ENCODE results near the gene HYAL1. TPM values are rescaled to one million over a fixed set of nuclear protein-coding genes. Genes with fewer than 3 reads are reported as not detected.
"Not testable (repeated sequence)": the region's sequence is repeated elsewhere in the genome, so short reads cannot be mapped to it uniquely, and the experiment has no call there.

The HYAL1 gene
- total RNA-seq, 2 donors from 2014 or later = 38.1 to 40.8 TPM

DNA sequence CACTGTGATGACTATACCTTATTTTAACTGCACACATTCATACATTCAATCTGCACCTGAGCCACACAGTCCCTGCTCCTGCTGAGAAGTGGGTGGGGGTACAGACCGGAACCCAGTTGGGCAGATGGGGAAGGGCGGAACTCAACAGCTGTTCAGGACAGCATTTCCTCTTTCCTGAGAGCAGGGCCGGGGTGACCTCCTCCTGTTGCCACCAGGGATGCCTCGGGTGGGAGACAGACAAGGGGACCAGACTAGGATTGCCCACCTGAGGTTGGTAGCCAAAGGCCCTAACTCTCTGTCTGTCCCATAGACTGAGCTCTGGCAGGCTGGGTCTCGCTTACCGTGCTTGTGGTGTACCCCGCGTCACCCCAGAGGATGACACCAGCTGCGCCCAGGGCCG lies 15.2 kb upstream of the HYAL1 start:
- peak overlapping the region; percentile 10 to 70 for H3K4me3 ChIP-seq
- TF ChIP-seq, protein P1, sequence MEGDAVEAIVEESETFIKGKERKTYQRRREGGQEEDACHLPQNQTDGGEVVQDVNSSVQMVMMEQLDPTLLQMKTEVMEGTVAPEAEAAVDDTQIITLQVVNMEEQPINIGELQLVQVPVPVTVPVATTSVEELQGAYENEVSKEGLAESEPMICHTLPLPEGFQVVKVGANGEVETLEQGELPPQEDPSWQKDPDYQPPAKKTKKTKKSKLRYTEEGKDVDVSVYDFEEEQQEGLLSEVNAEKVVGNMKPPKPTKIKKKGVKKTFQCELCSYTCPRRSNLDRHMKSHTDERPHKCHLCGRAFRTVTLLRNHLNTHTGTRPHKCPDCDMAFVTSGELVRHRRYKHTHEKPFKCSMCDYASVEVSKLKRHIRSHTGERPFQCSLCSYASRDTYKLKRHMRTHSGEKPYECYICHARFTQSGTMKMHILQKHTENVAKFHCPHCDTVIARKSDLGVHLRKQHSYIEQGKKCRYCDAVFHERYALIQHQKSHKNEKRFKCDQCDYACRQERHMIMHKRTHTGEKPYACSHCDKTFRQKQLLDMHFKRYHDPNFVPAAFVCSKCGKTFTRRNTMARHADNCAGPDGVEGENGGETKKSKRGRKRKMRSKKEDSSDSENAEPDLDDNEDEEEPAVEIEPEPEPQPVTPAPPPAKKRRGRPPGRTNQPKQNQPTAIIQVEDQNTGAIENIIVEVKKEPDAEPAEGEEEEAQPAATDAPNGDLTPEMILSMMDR (IDR thresholded peaks at IDR 0.05) = no peak
- H3K4me1 ChIP-seq = peaks cover 0 to 63% of the 10 kb centered on the region in 2 donors
- H3K36me3 ChIP-seq = peaks cover 26% of the 10 kb centered on the region
- no peak for DNase-seq (ENCODE audit: low spot score)
- peak overlapping the region; percentile 2 to 93 for H3K27ac ChIP-seq
- H3K27me3 ChIP-seq = no peaks in the 10 kb centered on the region
- H3K9me3 ChIP-seq = no peaks in the 10 kb centered on the region

DNA sequence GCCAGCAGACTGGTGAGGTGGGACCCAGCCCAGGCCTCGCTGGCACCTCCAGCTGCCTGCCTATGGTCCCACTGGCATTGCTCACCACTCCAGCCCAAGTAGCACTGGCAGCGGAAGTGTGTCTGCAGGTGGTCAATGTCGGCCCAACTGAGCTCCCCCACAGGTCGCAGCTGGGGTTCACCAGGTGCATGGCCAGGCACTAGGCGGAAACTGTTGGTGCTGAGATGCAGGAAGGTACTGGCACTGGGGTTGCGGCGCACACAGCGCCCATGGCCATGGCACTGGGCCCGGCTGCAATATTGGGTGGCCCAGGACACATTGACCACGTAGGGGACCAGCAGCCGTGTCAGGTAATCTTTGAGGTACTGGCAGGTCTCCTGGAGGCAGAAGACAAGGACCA lies 14.8 kb upstream of the HYAL1 start:
- Histone ChIP-seq H3K36me3 (peaks cover 26% of the 10 kb centered on the region), H3K27me3 (no peaks in the 10 kb centered on the region), H3K9me3 (no peaks in the 10 kb centered on the region), H3K4me3 (peak overlapping the region; percentile 10 to 70), H3K27ac (peak overlapping the region in 1 of 2 donors; percentile 93), H3K4me1 (peaks cover 0 to 58% of the 10 kb centered on the region in 2 donors)
- no peak for DNase-seq (ENCODE audit: low spot score)
- TF ChIP-seq, protein P1 (IDR thresholded peaks at IDR 0.05) = no peak

DNA sequence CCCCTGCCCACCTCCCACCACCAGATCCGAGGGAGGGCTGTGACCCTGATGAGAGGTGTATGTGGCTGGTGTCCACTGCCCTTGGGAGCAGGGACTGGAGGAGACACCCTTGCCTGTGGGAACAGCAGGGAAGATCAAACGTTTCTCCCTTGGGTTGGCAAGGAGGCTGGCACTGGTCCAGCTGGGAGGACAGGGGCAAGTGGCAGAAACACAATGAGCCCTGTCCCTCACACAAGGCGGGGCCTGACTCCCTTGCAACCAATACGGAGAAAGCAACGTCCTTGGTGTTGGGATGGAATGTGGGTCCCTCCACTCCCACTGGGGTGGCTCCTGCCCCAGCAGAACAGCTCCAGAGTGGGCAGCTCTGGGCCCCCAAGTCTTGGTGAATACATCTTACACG lies 13.9 kb upstream of the HYAL1 start:
- peaks cover 0 to 50% of the 10 kb centered on the region in 2 donors for H3K4me1 ChIP-seq
- H3K9me3 ChIP-seq = no peaks in the 10 kb centered on the region
- DNase-seq (ENCODE audit: low spot score) = no peak
- H3K27ac ChIP-seq = peak overlapping the region in 1 of 2 donors; percentile 93
- H3K36me3 ChIP-seq = peaks cover 26% of the 10 kb centered on the region
- H3K4me3 ChIP-seq = no peak overlapping the region
- no peaks in the 10 kb centered on the region for H3K27me3 ChIP-seq
- TF ChIP-seq, protein P1 (IDR thresholded peaks at IDR 0.05) = no peak

DNA sequence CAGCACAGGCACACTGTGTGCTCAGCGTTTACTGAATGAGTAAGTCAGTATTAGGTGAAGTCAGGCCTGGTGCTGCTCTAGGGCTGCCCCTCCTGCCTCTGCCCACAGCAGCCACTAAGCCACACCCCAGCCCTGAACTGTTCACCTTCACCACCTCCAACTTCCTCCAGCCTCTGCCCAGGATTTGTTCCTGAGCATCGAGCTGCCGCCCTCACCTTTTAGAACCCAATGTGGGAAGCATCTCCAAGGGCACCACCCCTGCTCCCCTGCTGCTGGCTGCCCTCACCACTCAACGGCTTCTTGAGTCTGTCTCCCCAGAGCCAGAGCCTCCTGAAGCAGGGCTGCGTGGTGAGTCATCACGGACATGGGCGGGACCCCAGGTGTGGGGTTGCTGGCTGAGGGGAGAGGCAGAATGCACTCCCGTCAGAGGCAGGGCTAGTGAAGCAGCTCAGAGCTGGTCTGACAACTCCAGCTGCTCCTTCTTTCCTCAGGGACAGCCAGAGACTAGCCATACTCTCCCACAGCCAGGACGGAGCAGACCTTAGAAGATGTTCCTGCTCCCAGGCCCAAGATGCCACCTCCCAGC lies 13.4 kb upstream of the HYAL1 start:
- no peaks in the 10 kb centered on the region for H3K27me3 ChIP-seq
- TF ChIP-seq, protein P1 (IDR thresholded peaks at IDR 0.05) = no peak
- no peaks in the 10 kb centered on the region for H3K9me3 ChIP-seq
- peak overlapping the region in 1 of 2 donors; percentile 93 for H3K27ac ChIP-seq
- H3K4me3 ChIP-seq = no peak overlapping the region
- no peak for DNase-seq (ENCODE audit: low spot score)
- H3K4me1 ChIP-seq = peaks cover 0 to 44% of the 10 kb centered on the region in 2 donors
- H3K36me3 ChIP-seq = peaks cover 26% of the 10 kb centered on the region

DNA sequence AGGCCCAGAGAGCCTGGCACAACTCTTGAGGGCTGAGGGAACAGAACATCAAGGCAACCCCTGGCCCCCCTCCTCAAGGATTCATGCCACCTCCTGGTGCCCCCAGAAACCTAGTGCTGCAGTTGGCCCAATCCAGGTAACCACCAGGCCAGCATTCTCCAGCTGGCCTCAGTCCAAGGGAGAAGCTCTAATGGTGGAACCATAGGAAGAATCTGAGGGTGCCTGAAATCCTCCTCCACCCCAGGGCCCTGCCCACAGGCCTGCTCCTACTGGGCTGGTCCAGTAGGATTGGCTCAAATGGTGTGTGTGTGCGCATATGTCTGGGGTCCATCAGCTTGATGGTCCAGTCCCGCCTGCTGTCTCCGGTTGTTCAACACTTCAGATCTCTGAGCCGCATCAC lies 11.4 kb upstream of the HYAL1 start:
- TF ChIP-seq, protein P1 (IDR thresholded peaks at IDR 0.05) = no peak
- Histone ChIP-seq H3K4me1 (peaks cover 0 to 34% of the 10 kb centered on the region in 2 donors), H3K36me3 (peaks cover 26% of the 10 kb centered on the region), H3K9me3 (no peaks in the 10 kb centered on the region), H3K4me3 (no peak overlapping the region), H3K27ac (no peak overlapping the region), H3K27me3 (no peaks in the 10 kb centered on the region)
- DNase-seq (ENCODE audit: low spot score) = no peak

DNA sequence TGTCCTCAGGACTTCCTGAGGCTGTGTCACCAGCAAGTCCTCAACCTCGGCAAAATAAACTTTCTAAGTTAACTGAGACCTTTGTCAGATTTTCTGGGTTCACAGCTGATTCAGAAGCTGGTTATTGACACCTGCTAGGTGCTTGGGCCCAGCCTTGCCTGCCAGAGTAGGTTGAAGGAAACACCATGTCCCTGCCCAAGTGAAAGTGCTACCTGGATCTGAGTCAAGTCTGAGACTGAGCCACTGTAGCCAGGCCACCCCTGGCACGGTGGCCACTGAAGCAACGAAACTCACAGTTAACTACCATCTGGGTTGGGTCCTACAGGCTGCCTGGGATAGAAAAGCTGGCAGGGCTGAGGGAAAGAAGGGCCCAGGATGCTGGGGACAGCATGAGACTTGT lies 11.0 kb upstream of the HYAL1 start:
- TF ChIP-seq, protein P1 (IDR thresholded peaks at IDR 0.05) = no peak
- Histone ChIP-seq H3K4me1 (peaks cover 0 to 29% of the 10 kb centered on the region in 2 donors), H3K9me3 (no peaks in the 10 kb centered on the region), H3K27me3 (no peaks in the 10 kb centered on the region), H3K27ac (no peak overlapping the region), H3K36me3 (peaks cover 26% of the 10 kb centered on the region), H3K4me3 (no peak overlapping the region)
- no peak for DNase-seq (ENCODE audit: low spot score)

DNA sequence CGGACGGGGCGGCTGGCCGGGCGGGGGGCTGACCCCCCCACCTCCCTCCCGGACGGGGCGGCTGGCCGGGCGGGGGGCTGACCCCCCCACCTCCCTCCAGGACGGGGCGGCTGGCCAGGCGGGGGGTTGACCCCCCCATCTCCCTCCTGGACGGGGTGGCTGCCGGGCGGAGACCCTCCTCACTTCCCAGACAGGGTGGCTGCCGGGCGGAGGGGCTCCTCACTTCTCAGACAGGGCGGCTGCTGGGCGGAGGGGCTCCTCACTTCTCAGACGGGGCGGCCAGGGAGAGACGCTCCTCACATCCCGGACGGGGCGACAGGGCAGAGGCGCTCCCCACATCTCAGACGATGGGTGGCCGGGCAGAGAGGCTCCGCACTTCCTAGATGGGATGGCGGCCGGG lies 8.7 kb upstream of the HYAL1 start:
- not testable (repeated sequence) for H3K4me3 ChIP-seq; DNase-seq (ENCODE audit: low spot score); H3K27me3 ChIP-seq; H3K36me3 ChIP-seq; H3K27ac ChIP-seq; H3K9me3 ChIP-seq; H3K4me1 ChIP-seq
